Measurements from ENCODE around the gene RABL2A. TPM values are rescaled to one million over a fixed set of nuclear protein-coding genes. Genes with fewer than 3 reads are reported as not detected.
"Not testable (repeated sequence)": the region's sequence is repeated elsewhere in the genome, so short reads cannot be mapped to it uniquely, and the experiment has no call there.

Gene RABL2A
- polyA plus RNA-seq, 10 donors: 9.9 to 25.1 (median 13.8) TPM

GRCh38 chr2:113604661-113605060 lies 22.4 kb upstream of the RABL2A start:
- DNase-seq: not testable (repeated sequence)

- not testable (repeated sequence) for DNase-seq
These were observed 21.0 kb upstream of the RABL2A start for GRCh38 chr2:113606036-113606435.

GRCh38 chr2:113609822-113610221 lies 17.2 kb upstream of the RABL2A start:
- not testable (repeated sequence) for DNase-seq

GRCh38 chr2:113621002-113621401 lies 6.1 kb upstream of the RABL2A start:
- DNase-seq: not testable (repeated sequence)

DNA sequence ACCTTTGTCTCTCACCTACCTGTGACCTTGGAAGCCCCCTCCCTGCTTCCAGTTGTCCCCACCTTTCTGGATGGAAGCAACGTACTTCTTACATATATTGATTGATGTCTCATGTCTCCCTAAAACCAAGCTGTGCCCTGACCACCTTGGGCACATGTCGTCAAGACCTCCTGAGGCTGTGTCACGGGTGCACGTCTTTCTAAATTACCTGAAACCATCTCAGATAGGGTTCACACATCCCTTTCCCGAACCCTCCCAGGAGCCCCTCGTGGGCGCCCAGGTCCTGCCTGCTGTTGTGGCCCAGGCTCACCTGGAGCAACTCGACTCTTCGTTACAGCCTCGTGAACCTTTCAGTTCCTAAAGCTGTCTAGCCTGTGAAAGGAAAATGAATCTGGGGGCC lies 1.2 kb upstream of the RABL2A start:
- DNase-seq: not testable (repeated sequence)

DNA sequence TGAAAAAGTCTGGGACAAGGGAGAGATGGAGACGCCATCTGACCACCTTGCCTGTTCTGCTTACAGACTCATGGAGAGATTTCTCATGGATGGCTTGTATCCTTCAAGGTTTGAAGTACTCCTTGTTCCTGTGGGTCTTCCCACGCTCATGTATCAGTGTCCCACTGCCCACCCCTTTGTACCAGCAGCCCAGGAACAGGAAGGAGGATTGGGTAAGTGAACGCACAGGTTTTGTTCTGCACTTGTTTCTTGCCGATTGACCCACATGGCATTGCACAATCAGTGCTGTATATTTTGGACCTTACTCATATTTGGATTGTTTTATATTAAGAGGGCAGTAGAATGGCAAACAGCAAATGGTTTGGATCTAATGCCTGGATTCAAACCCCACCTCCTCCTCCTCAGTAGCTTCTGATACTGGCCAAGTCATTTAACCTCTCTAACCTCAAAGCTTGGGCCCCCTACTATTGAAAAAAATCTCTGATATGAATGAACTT lies 5.8 kb downstream of the RABL2A start:
- DNase-seq: not testable (repeated sequence)

DNA sequence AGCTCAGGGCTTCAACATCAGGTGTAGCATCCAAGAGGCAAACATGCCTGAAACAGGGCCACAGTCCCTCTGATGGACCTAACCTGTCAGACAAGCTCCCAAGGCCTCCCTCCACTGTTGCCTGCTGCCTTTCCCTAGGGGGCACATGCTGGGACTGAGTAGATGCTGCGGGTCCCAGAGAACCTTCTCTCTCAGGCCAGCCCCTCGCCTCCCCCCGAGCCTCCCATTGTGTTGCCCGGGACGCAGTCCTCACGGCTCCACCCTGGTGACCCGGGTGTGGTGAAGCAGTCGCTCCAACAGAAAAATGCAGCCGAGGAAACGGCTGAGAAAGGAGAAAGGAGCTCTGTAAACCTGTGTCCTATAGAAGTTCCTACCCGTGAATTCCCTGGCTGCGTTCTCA lies 8.3 kb downstream of the RABL2A start:
- not testable (repeated sequence) for DNase-seq

GRCh38 chr2:113636226-113636625 lies 9.2 kb downstream of the RABL2A start:
- DNase-seq: not testable (repeated sequence)

- not testable (repeated sequence) for DNase-seq
These were observed 11.0 kb downstream of the RABL2A start for GRCh38 chr2:113638084-113638483.

GRCh38 chr2:113646217-113646616 lies 19.2 kb downstream of the RABL2A start:
- DNase-seq: not testable (repeated sequence)

GRCh38 chr2:113650834-113651815 lies 24.1 kb downstream of the RABL2A start:
- DNase-seq: not testable (repeated sequence)

DNA sequence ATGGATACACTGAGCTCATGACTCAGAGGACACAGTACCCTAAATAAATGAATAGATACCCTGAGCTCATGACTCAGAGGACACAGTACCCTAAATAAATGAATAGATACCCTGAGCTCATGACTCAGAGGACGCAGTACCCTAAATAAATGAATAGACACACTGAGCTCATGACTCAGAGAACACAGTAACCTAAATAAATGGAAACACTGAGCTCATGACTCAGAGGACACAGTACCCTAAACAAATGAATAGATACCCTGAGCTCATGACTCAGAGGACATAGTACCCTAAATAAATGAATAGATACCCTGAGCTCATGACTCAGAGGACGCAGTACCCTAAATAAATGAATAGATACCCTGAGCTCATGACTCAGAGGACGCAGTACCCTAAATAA lies 25.5 kb downstream of the RABL2A start:
- not testable (repeated sequence) for DNase-seq

DNA sequence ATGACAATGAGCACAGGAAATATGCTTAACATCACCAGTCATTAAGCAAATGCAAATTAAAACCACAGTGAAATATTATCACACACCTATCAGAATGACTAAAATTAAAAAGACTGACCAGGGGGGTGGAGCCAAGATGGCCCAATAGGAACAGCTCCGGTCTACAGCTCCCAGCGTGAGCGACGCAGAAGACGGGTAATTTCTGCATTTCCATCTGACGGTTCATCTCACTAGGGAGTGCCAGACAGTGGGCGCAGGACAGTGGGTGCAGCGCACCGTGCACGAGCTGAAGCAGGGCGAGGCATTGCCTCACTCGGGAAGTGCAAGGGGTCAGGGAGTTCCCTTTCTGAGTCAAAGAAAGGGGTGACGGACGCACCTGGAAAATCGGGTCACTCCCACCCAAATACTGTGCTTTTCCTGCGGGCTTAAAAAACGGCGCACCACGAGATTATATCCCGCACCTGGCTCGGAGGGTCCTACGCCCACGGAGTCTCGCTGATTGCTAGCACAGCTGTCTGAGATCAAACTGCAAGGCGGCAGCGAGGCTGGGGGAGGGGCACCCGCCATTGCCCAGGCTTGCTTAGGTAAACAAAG lies 29.1 kb downstream of the RABL2A start:
- DNase-seq: not testable (repeated sequence)

DNA sequence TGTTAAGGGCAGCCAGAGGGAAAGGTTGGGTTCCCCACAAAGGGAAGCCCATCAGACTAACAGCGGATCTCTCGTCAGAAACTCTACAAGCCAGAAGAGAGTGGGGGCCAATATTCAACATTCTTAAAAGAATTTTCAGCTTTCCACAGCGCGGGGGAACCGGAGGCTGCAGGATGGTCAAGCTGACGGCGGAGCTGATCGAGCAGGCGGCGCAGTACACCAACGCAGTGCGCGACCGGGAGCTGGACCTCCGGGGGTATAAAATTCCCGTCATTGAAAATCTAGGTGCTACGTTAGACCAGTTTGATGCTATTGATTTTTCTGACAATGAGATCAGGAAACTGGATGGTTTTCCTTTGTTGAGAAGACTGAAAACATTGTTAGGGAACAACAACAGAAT lies 30.7 kb downstream of the RABL2A start:
- DNase-seq: not testable (repeated sequence)

- not testable (repeated sequence) for DNase-seq
These were observed 36.4 kb downstream of the RABL2A start for GRCh38 chr2:113663285-113664060.

DNA sequence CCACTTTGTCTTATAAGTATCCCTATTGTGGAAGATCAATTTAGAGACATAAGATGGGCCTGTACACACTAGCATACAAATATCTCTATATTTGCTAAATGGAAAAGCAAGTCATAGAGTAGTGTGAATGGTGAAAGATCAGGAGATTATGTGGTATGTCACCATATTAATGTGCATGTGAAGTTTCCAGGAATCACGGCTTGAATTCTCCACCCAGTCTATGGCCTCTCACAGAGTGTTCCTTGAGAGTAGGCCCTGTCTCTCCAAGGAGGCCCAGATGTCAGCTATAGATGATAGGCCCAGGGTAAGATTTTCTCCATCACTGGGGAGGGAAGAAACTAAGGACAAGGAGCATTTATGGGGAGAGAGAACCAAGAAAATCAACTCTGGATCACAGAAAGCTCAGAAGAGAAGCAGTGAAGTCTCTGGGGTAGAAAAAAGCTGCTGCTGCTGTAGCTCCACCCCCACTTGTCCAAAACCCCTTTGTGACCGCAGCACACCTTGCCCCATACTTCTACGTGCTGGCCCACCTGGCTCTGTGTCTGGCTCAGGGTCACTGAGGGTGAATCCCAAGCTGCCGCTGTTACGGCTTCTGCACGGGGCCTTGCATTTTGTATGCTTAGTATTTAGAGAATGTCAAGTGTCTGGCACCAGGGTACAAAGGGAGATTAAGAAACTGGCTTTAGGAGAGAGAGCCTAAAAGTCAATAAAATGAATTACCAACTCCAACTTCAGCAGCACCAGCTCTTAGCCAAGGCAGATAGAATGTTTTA lies 37.9 kb downstream of the RABL2A start:
- not testable (repeated sequence) for DNase-seq

- not testable (repeated sequence) for DNase-seq
These were observed 41.9 kb downstream of the RABL2A start for GRCh38 chr2:113669013-113669412.

DNA sequence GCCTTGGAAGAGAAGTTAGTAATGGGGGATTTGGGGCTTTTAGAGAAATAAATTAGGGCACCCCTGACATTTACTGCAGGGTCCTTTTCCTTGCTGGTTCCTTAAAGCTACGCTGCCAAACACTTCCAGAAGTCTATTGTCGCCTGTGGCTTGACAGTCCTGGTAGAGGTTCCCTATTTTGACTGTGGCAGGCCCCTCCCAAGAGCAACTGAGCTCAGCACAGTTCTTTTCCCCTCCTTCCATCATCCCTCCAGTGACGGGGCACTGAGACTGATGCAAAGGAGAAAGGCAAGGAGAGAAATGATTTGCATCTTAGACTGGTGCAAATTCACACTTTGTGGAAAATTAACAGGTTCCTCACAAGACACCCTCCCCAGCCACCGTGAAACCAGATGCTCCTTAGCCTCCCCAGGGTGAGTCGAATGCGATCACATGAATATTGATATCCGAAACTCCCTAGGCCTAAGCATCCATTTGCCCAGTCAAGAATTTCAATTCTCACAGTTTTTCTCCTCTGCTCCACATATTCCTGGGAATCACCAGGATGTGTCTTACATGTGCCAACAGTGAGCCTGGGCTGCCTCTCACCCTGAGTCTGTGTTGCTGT lies 45.4 kb downstream of the RABL2A start:
- no peak for DNase-seq

DNA sequence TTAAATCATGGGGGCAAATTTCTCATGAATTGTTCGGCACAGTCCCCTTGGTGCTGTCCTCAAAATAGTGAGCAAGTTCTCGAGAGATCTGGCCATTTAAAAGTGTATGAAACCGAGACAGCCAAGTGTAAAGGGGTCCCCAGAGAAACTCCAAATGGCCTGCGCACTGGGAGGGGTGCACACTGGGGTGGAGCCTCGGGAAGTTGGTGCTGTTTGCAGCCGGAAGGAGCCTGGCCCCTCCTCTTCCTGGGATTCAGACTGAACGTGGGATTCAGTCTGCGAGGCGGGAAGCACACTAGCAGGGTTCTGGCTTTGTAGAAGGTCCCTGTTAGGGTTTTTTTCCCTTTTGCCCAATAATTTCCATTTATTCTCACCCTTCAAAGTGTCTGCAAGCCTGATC lies 48.8 kb downstream of the RABL2A start:
- peak in 1 of 3 donors; percentile 24 for DNase-seq

DNA sequence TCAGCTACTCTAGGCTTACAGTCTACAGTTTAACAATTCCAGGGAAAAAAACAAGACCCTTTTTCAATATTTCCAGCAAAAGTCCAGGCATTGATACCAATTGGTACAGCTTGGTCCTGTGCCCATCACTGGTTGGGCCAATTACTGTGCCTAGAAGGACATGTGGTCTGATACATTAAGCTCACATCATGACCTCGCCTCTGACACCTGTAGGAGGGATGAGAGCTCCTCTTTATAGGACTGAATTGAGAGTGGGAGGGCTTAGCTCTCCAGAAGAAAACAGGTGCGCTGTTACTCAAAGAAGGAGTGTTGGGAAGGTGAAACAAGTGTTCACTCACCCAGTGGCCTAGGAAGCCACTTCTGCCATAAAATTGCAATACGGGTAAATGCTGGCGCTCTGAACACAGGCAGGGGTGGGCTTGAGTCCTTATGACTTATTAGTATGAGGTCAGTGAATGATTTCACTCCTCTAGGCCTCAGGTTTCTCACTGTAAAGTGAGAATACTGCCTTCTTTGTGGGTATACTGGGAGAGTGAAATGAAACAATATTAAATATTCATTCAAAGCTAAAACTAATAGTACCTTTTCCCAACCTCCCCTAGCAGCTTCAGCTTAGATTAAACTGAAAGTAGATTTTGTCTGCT lies 49.7 kb downstream of the RABL2A start:
- DNase-seq: no peak
